CD4-positive, alpha-beta T cell (primary cell): ENCODE results near the gene LZTS3. TPM values are rescaled to one million over a fixed set of nuclear protein-coding genes. Genes with fewer than 3 reads are reported as not detected.
"Not testable (repeated sequence)": the region's sequence is repeated elsewhere in the genome, so short reads cannot be mapped to it uniquely, and the experiment has no call there.

ENCODE experiments used
- ATAC-seq: fragments of 200-7000 bp; cut with Tn5 transposase; one replicate; pipeline ENCODE4 v1.10.0; 2022; ENCODE audit warnings: mild to moderate bottlenecking; ENCODE audit not compliant: poor library complexity
- CTCF ChIA-PET: fragments of 350-600 bp; sonication (Branson Sonifier 250); formaldehyde crosslinking; loops from one replicate; lab custom pipeline; 2021; ENCODE audit warnings: antibody characterized with exemption, inconsistent platforms; lab: Charles Lee
- POLR2A ChIA-PET: fragments of 350-600 bp; sonication (Branson Sonifier 250); formaldehyde crosslinking; loops from one replicate; lab custom pipeline; 2021; ENCODE audit warnings: antibody characterized with exemption, inconsistent platforms; lab: Charles Lee
- DNase-seq, 14 experiments: peaks; one replicate each; pipeline ENCODE4 v3.0.0-alpha.2; 2013 to 2020; ENCODE audit warnings: mixed read lengths in 2 of 14
- H3K27ac ChIP-seq, 2 donors: one replicate each; pipeline versions ENCODE4 v1.5.1 to v1.7.0; 2013; ENCODE audit warnings: low read length in 2 of 2, low read depth in 1 of 2, mild to moderate bottlenecking in 1 of 2
- H3K27me3 ChIP-seq, 2 experiments: 1 replicate in 1 of 2; 2 replicates in 1 of 2; pipeline versions ENCODE4 v1.6.1 to v1.7.0; 2013; ENCODE audit warnings: low read length in 2 of 2, control low read depth in 1 of 2, mild to moderate bottlenecking in 1 of 2, moderate library complexity in 1 of 2; ENCODE audit not compliant: insufficient read depth in 2 of 2, control insufficient read depth in 1 of 2
- H3K36me3 ChIP-seq: one replicate; pipeline ENCODE4 v1.6.1; 2013; ENCODE audit warnings: low read length, control low read depth; ENCODE audit not compliant: insufficient read depth
- H3K4me1 ChIP-seq: one replicate; pipeline ENCODE4 v1.6.1; 2013; ENCODE audit warnings: low read length, control low read depth; ENCODE audit not compliant: insufficient read depth
- H3K4me3 ChIP-seq: one replicate; pipeline ENCODE4 v1.5.1; 2013; ENCODE audit warnings: mild to moderate bottlenecking, low read length, moderate library complexity
- H3K9me3 ChIP-seq, 2 experiments: 1 replicate in 1 of 2; 2 replicates in 1 of 2; pipeline versions ENCODE4 v1.6.1 to v1.7.0; 2013; ENCODE audit warnings: low read length in 2 of 2, mild to moderate bottlenecking in 2 of 2, control low read depth in 1 of 2, moderate library complexity in 1 of 2; ENCODE audit not compliant: control insufficient read depth in 1 of 2, insufficient read depth in 1 of 2
- H3K27ac Mint-ChIP-seq: one replicate; pipeline ENCODE4 v1.8.0; 2020; ENCODE audit warnings: mixed read lengths
- H3K27me3 Mint-ChIP-seq: one replicate; pipeline ENCODE4 v1.8.0; 2021; ENCODE audit warnings: mixed read lengths
- H3K36me3 Mint-ChIP-seq: one replicate; pipeline ENCODE4 v1.8.0; 2021; ENCODE audit warnings: low read depth, mixed read lengths
- H3K4me1 Mint-ChIP-seq: one replicate; pipeline ENCODE4 v1.8.0; 2021; ENCODE audit warnings: low read depth, mixed read lengths
- H3K4me3 Mint-ChIP-seq: one replicate; pipeline ENCODE4 v1.8.0; 2020; ENCODE audit warnings: mild to moderate bottlenecking, mixed read lengths
- H3K9me3 Mint-ChIP-seq: one replicate; pipeline ENCODE4 v1.8.0; 2020; ENCODE audit warnings: mixed read lengths
- intact Hi-C, 2 experiments: fragments of 100-400 bp; cut with DNase I in 1 of 2; cut with micrococcal nuclease in 1 of 2; formaldehyde crosslinking; loops; one replicate each; pipeline versions ENCODE4 v1.15.1 to v1.9.0; 2023 to 2025; cut with DNase I, micrococcal nuclease
- total RNA-seq, 174 experiments: library from RNA in 2 of 174; stranded (reverse) in 2 of 174; gene quantifications; one replicate each; pipeline ENCODE4 v1.2.3 and lab custom pipeline; 2021 to 2026
- TF ChIP-seq, protein P1 (sequence below): fragments of 200-600 bp; IDR thresholded peaks from one replicate; pipeline ENCODE4 v1.8.0; 2022; ENCODE audit warnings: antibody characterized with exemption, mild to moderate bottlenecking

Gene LZTS3
- total RNA-seq, 2 experiments from 2014 or later = 22.2 to 22.4 TPM

DNA sequence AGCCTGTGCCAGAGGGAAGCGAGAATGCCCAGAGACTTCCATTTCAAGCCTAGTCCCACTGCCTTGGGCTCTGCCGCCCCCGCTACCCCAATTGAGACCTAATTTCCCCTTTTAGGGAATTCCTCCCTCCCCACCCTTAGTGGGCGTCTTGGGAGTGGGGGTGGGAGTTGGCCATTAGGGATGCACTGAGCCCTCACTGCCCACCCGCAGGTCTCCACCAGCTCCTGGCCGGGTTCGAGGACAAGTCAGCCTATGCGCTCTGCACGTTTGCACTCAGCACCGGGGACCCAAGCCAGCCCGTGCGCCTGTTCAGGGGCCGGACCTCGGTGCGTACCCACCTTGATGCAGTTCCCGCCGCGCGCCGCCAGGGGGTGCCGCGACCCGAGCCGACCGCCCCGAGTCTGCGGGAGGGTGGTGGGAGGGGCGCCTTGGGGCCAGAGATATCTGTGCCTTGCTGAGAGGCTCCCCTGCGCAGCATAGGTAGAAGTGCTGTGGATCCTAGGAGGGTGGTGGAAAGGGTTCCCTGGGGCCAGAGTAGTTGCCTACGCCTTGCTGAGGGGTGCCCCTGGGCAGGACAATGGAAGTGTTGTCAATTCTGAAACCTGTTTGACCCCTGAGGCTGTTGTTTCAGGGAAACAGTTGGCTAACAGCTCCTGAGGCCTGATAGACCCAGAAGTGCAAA lies 45.1 kb upstream of the LZTS3 start:
- POLR2A ChIA-PET = no interaction called here
- no peak overlapping the region for H3K27ac Mint-ChIP-seq

DNA sequence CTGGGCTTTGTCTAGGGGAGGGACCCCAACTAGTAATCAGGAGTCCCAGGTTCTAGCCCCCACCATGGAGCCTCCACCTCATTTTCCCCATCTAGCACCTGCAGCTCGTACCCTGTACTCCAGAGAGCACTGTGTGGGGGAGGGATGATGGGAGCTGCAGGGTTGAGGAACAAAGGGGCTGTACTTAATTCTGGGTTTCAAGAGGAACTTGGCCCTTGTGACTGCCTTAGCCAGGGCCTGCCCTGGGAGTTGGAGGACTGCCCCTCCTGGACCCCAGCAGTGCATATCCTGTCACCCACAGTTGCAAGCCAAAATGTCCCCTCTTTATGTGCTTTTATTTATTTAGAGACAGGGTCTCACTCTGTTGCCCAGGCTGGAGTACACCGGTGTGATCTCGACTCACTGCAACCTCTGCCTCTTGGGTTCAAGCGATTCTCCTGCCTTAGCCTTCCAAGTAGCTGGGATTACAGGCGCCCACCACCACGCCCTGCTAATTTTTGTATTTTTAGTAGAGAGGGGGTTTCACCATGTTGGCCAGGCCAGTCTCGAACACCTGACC lies 42.1 kb upstream of the LZTS3 start:
- H3K27ac ChIP-seq, DNase-seq, H3K27me3 Mint-ChIP-seq, CTCF ChIA-PET, H3K4me3 Mint-ChIP-seq, H3K9me3 Mint-ChIP-seq, H3K27me3 ChIP-seq, POLR2A ChIA-PET, H3K4me1 Mint-ChIP-seq, H3K9me3 ChIP-seq, ATAC-seq, H3K4me3 ChIP-seq, H3K27ac Mint-ChIP-seq: not testable (repeated sequence)
- H3K4me1 ChIP-seq = peaks cover 18% of the 10 kb centered on the region
- intact Hi-C loops = loop anchor here in 1 of 2 experiments (10.0 kb wide), 1 partner anchor 161 kb away; no protein-coding TSS in a partner anchor
- peaks cover 22% of the 10 kb centered on the region for H3K36me3 ChIP-seq
- peaks cover 26% of the 10 kb centered on the region for H3K36me3 Mint-ChIP-seq

More for the DNA sequence above, 45.1 kb upstream of the LZTS3 start:
- Histone ChIP-seq H3K36me3 (peaks cover 42% of the 10 kb centered on the region), H3K27ac (no peak overlapping the region), H3K4me1 (peaks cover 20% of the 10 kb centered on the region), H3K4me3 (no peak overlapping the region), H3K27me3 (no peaks in the 10 kb centered on the region), H3K9me3 (no peaks in the 10 kb centered on the region)
- intact Hi-C loops = loop anchor here (1.0 to 10.0 kb wide), 2 partner anchors 98 to 164 kb away; no protein-coding TSS in a partner anchor
- Mint-ChIP-seq H3K36me3 (peaks cover 41% of the 10 kb centered on the region), H3K4me1 (peaks cover 11% of the 10 kb centered on the region), H3K9me3 (no peaks in the 10 kb centered on the region), H3K27me3 (no peaks in the 10 kb centered on the region), H3K4me3 (no peak overlapping the region)
- TF ChIP-seq, protein P1, sequence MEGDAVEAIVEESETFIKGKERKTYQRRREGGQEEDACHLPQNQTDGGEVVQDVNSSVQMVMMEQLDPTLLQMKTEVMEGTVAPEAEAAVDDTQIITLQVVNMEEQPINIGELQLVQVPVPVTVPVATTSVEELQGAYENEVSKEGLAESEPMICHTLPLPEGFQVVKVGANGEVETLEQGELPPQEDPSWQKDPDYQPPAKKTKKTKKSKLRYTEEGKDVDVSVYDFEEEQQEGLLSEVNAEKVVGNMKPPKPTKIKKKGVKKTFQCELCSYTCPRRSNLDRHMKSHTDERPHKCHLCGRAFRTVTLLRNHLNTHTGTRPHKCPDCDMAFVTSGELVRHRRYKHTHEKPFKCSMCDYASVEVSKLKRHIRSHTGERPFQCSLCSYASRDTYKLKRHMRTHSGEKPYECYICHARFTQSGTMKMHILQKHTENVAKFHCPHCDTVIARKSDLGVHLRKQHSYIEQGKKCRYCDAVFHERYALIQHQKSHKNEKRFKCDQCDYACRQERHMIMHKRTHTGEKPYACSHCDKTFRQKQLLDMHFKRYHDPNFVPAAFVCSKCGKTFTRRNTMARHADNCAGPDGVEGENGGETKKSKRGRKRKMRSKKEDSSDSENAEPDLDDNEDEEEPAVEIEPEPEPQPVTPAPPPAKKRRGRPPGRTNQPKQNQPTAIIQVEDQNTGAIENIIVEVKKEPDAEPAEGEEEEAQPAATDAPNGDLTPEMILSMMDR = peak; percentile 97
- CTCF ChIA-PET = interaction anchor here (0.6 to 1.3 kb wide), 6 partner anchors 9 to 1780 kb away, joined by 3 to 4 read pairs (median 4); partner anchors contain the start of gene ITPA
- ATAC-seq (peak; percentile 69), DNase-seq (peak; percentile 46 to 84 (median 72))

DNA sequence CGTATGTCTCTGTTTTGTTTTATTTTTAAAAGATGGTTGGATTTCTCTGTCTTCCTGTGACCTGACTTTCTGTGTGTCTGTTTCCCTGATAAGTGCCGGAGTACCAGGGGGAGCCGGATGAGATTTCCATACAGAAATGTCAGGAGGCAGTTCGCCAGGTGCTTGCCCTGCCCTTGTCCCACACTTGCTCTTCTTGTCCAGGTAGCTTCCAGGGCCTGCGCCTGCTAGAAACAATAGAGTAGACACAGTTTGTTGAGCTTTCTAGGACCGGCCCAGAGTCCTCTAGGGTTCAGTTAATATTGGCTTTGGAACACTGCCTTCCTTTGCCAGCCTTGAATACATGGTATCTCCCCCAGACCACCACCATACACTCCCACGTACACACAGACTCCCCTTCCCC lies 39.9 kb upstream of the LZTS3 start:
- no peaks in the 10 kb centered on the region for H3K27me3 ChIP-seq
- no peaks in the 10 kb centered on the region for H3K27me3 Mint-ChIP-seq
- POLR2A ChIA-PET = no interaction called here

More for the DNA sequence above, 39.9 kb upstream of the LZTS3 start:
- CTCF ChIA-PET = interaction anchor here (1.4 kb wide), 1 partner anchor 10 kb away, joined by 3 read pairs; no protein-coding TSS in a partner anchor
- Mint-ChIP-seq H3K36me3 (peaks cover 39% of the 10 kb centered on the region), H3K4me1 (peaks cover 26% of the 10 kb centered on the region), H3K9me3 (no peaks in the 10 kb centered on the region), H3K27ac (no peak overlapping the region), H3K4me3 (peak overlapping the region; percentile 42)
- DNase-seq = no peak
- peaks cover 17% of the 10 kb centered on the region for H3K36me3 ChIP-seq
- H3K9me3 ChIP-seq = no peaks in the 10 kb centered on the region
- peaks cover 29% of the 10 kb centered on the region for H3K4me1 ChIP-seq
- ATAC-seq = no peak
- no peak overlapping the region for H3K4me3 ChIP-seq
- intact Hi-C loops = loop anchor here in 1 of 2 experiments (10.0 kb wide), 1 partner anchor 158 kb away; no protein-coding TSS in a partner anchor
- no peak overlapping the region for H3K27ac ChIP-seq
- TF ChIP-seq, protein P1 = no peak
